Bone marrow (tissue), 2 donors: ENCODE results near the gene BLVRA.
"Not testable (repeated sequence)": the region's sequence is repeated elsewhere in the genome, so short reads cannot be mapped to it uniquely, and the experiment has no call there.

Experiments used
- DNase-seq, 2 donors: peaks; one replicate each; lab custom pipeline; 2025; lab: John Stamatoyannopoulos, UW

Gene BLVRA

DNA sequence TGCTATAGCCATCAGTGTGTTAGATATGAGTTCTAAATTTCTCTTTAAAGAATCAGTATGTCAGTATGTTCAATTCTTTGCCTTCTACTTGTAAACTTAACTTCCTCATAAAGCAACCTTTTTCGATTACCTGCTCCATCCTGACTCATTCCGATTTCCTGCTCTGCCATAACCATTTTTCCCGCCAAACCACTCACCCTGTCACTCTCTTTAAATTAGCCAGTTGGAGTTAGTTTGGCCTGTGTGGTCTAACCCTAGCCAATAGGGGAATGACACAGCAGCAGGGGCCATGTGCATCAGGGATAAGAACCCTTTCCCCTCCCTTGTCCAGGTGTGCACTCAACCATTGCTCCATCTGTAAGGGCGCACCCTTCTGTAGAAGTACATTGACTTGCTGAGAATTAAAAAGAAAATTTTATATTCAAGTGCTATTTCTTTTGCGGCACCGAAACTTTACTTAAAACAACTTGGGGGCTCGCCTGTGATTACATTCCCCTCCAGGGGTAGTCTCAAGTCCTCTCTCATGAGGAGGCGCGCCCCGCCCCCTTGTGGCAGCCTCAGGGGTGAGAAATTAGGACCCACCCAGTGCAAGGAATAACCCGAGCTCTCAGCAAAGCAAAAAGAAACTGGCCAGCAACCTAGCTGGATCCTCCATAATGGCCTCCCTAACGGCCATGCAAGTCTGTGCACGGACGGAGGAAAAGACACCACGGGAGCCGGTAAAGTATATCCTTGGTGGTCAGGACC, 51.9 kb downstream of the BLVRA start:
- peak in 1 of 2 donors; percentile 18 for DNase-seq

- DNase-seq = no peak
Observed at GRCh38 chr7:43815373-43815772, 56.9 kb downstream of the BLVRA start.

DNA sequence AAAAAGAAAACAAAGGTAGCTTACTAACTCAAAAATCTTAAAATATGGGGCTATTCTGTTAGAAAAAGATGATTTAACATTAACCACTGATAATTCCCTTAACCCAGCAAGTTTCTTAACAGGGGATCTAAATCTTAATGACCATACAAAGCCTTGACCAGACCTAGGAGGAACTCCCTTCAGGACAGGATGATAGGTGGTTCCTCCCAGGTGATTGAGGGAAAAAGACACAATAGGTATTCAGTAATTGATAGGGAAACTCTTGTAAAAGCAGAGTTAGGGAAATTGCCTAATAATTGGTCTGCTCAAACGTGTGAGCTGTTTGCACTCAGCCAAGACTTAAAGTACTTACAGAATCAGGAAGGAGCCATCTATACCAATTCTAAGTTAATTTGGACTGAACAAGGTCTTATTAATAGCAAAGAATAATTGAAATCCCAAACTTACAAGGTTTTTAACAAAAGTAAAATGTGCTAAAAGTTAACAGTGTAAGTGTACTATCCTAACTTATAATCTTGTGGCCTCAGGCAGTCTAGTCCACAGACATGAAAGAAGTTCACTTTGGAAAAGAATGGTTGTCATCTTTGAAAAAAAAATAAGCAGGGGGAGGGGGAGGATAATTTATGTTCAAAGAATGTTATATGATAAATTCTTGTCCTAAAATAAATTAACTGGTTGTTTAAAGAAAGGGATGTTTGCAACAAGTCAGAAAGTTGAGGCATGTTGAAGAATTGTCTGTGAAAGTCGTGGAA, 57.7 kb downstream of the BLVRA start:
- DNase-seq = not testable (repeated sequence)

GRCh38 chr7:43823425-43823824, 64.9 kb downstream of the BLVRA start:
- not testable (repeated sequence) for DNase-seq

DNA sequence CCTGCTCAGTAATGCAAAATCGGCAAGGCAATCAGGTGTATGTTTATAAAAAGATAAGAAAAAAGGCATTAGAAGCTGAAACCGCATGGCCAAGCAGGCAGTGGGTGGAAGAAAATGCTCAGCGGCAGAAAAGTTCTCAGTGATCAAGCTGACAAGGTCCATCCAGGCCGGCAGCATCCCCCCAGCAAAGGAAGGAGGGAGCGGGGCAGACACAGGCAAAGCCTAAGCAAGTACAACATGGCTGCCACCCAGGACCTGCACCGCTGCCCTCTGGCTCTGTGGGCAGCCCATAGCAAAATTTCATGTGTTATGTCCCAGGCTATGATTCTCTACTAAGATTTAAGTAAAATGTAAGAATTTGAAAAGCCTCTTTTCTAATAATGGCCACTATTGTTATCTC, 65.5 kb downstream of the BLVRA start:
- no peak for DNase-seq

- not testable (repeated sequence) for DNase-seq
Observed at GRCh38 chr7:43824513-43824912, 66.0 kb downstream of the BLVRA start.

DNA sequence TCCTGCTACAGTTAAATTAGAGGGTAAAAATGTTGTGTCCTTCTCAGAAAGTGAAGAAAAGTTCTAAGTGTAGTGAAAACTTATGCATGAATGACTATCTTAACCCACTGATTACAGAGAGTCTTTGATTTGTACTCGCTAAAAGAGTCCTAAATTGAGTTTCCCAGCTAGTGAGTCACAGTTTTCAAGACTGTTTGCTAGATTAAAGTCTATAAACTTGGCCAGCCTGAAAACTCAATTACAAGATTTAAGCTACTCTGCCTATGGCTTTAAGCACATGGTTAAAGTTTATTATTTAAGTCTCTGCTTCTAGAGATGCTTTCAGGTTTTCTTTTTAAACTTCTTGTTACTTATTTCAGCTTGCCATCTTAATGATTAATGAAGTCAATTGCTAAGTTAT, 66.5 kb downstream of the BLVRA start:
- DNase-seq = no peak

DNA sequence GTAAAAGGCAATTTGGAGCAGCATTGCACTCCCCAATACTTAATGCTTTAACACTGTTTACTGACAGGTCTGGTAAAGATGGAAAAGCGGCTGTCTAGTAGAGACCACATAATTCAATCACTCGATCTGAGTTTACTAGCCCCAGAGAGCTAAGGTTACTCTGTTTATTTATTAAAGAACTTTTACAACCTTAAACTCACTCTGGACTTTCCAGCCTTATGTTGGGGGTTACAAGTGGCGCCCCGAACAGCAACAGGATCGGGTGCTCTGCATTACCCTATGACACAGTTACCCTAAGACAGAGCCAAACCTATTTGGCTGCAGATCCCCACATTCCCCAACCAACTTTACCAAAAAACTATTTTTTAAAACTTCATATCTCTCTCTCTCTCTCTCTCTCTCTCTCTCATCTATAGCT, 66.9 kb downstream of the BLVRA start:
- DNase-seq = no peak

DNA sequence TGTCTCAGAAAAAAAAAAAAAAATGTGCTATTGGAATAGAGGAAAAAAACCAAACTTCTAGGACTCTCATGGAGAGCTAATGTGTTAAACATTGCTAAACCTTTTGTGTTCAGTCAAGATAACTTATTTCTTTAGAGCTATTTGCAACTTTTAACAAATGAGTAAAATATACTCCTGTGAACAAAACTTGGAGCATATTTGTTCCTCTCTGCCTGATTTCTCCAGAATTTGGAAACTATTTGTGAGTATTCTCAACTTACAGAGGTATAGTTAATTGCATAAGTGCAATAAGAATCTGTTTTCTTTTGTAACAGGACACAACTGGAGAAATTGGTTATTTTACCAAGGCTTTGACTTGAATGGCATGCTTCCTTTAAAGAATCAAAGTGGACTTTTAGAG, 72.4 kb downstream of the BLVRA start:
- not testable (repeated sequence) for DNase-seq

DNA sequence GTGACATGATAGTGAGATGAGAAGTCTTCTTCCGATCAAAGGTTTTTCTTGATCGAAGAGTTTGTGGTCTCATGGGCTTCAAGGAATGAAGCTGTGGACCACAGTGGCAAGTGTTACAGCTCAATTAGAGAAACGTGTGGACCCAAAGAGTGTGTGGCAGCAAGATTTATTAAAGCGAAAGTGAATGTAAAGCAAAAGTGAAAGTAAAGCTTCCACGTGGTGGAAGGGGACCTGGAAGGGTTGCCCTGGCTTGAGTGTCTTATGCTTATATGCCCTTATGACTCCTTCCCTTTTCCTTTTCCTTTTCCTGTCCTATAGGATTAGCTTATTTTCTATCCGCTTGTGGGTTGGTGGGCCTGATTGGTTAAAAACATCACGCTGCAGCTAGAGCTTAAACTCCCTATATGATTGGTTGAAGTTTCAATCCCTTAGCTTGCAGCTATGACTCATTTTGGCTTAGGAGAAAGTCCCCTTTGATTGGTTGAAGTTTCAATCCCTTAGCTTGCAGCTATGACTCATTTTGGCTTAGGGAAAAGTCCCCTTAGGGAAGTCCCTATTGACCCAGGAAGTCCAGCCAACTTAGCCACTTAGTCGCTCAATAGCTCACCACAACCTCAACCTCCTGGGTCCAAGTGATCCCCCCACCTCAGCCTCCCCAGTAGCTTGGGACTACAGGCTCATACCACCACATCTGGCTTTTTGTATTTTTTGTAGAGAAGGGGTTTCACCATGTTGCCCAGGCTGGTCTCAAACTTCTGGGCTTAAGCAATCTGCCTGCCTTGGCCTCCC, 76.2 kb downstream of the BLVRA start:
- DNase-seq = peak; percentile 18 to 56

- no peak for DNase-seq
Observed at GRCh38 chr7:43838201-43838658, 79.8 kb downstream of the BLVRA start.

DNA sequence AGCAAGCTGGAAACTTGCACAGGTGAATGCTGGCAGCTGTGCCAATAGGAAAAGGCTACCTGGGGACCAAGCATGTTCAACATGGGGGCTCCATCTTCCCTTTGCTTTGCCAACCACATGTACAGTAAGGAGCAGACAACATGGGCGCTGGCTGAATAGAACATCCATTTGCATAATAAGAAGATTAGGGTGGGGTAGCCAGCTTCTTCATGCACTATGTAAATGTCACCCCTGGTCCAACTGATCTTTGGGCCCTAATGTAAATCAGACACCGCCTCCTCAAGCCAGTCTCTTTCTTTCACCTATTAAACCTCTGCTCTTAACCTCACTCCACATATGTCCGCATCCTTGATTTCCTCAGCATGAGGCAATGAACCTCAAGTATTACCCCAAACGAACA, 84.8 kb downstream of the BLVRA start:
- DNase-seq = no peak

GRCh38 chr7:43844257-43844656, 85.8 kb downstream of the BLVRA start:
- DNase-seq = no peak

- no peak for DNase-seq
Observed at GRCh38 chr7:43844662-43845061, 86.2 kb downstream of the BLVRA start.

- DNase-seq = no peak
Observed at GRCh38 chr7:43847496-43847895, 89.0 kb downstream of the BLVRA start.

DNA sequence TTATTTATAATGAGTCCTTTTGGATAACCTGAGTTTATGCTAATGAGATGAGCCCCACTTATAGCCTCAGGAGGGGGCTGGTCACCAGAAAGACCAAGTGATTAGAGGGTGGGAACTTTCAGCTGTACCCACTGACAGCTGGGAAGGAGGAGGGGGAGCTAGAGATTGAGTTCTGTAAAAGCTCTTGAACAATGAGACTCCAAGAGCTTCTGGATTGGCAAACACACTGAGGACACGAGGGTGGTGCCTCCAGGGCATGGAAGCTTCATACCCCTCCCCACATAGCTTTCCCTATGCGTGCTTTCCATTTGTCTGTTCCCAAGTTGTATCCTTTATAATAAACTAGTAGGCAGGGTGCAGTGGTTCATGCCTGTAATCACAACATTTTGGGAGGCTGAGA, 90.6 kb downstream of the BLVRA start:
- DNase-seq = no peak

GRCh38 chr7:43850348-43851116, 92.1 kb downstream of the BLVRA start:
- no peak for DNase-seq

DNA sequence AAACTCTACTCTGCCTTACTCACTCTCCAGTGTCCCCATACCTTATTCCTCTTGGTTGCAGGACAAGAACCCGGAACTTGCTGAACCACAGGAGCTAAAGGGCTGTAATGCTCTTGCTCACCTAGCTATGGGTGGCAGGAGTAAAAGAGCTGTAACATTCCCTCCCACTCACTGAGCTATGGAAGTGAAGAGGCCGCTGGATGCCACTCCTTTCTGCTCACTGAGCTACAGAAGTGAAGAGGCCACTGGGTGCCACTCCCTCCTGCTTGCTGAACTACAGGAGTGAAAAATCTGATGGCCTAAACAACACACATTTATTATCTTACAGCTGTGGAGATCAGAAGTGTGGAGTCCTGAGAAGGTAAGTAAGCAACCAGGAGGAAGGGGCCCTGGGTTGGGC, 93.3 kb downstream of the BLVRA start:
- no peak for DNase-seq

DNA sequence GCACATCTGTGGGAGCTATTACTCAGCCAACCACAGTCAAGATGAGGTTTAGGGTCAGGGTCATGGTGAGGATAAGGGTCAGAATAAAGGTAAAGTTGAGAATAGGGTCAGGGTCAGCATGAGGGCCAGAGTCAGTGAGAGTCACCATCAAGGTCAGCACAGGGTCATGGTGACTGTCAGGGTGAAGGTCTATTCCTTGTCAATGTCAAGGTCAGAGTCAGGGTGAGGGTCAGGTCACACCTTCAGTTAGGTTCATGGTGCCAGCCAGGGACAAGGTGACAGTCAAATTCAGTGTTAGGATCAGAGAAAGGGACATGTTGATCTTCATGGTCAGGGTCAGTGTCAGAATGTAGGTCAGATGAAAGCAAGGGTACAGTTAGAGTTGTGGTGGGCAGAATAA, 96.7 kb downstream of the BLVRA start:
- no peak for DNase-seq

- DNase-seq = no peak
Observed at GRCh38 chr7:43856316-43856715, 97.8 kb downstream of the BLVRA start.
